ENCODE data around the gene NPHP4.

NPHP4 gene

DNA sequence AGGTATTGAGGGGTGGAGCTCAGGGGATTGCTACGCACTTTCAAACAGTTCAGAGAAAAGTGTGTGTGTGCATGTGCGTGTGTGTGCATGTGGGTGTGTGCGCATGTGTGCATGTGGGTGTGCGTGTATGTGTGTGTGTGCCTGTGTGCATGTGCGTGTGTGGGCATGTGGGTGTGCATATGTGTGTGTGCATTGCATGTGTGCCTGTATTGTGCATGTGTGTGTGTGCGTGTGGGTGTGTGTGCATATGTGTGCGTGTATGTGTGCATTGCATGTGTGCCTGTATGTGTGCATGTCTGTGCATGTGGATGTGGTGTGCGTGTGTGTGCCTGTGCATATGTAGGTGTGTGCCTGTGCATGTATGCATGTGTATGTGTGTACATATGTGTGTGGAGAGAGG, 40.9 kb upstream of the NPHP4 start:
- H3K27me3 Mint-ChIP-seq (ENCODE audit: low read depth) = peaks cover 56% of the 10 kb centered on the region
- no peak overlapping the region for H3K4me3 Mint-ChIP-seq
- TF ChIP-seq, protein P1, sequence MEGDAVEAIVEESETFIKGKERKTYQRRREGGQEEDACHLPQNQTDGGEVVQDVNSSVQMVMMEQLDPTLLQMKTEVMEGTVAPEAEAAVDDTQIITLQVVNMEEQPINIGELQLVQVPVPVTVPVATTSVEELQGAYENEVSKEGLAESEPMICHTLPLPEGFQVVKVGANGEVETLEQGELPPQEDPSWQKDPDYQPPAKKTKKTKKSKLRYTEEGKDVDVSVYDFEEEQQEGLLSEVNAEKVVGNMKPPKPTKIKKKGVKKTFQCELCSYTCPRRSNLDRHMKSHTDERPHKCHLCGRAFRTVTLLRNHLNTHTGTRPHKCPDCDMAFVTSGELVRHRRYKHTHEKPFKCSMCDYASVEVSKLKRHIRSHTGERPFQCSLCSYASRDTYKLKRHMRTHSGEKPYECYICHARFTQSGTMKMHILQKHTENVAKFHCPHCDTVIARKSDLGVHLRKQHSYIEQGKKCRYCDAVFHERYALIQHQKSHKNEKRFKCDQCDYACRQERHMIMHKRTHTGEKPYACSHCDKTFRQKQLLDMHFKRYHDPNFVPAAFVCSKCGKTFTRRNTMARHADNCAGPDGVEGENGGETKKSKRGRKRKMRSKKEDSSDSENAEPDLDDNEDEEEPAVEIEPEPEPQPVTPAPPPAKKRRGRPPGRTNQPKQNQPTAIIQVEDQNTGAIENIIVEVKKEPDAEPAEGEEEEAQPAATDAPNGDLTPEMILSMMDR (IDR thresholded peaks at IDR 0.05; ENCODE audit: unreplicated experiment in 3 of 3) = no peak
- H3K36me3 Mint-ChIP-seq (ENCODE audit: low read depth) = no peaks in the 10 kb centered on the region
- no peaks in the 10 kb centered on the region for H3K9me3 Mint-ChIP-seq
- no peak overlapping the region for H3K27ac Mint-ChIP-seq
- H3K4me1 Mint-ChIP-seq = no peaks in the 10 kb centered on the region

DNA sequence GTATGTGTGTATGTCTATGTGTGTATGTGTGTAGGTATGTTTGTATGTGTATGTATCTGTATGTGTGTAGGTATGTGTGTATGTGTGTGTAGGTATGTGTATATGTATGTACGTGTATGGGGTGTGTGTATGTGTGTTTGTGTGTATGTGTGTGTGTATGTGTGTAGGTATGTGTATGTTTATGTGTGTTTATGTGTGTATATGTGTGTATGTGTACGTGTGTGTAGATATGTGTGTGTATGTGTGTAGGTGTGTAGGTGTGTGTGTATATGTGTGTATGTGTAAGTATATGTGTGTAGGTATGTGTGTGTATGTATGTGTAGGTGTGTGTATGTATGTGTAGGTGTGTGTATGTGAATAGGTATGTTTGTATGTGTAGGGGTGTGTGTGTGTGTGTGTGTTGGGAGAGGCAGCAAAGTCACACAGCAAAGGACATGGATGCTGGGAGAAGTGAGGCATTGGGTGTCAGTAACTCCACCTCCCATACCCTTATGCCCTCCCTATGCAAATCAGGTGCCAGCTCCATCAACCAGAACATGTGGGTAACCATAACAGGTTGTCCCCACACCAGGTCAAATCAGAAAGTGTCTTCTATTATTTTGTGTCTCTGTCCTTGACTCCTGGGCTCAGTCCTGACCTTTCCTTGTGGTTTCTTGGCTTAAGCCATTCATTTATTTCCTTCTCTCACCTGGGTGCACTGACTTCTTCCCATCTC, 38.5 kb upstream of the NPHP4 start:
- no peaks in the 10 kb centered on the region for H3K4me1 Mint-ChIP-seq
- TF ChIP-seq, protein P1 (IDR thresholded peaks at IDR 0.05; ENCODE audit: unreplicated experiment in 3 of 3) = no peak
- no peak overlapping the region for H3K4me3 Mint-ChIP-seq
- H3K27me3 Mint-ChIP-seq (ENCODE audit: low read depth) = peaks cover 49% of the 10 kb centered on the region
- no peaks in the 10 kb centered on the region for H3K9me3 Mint-ChIP-seq
- H3K36me3 Mint-ChIP-seq (ENCODE audit: low read depth) = no peaks in the 10 kb centered on the region
- H3K27ac Mint-ChIP-seq = no peak overlapping the region

DNA sequence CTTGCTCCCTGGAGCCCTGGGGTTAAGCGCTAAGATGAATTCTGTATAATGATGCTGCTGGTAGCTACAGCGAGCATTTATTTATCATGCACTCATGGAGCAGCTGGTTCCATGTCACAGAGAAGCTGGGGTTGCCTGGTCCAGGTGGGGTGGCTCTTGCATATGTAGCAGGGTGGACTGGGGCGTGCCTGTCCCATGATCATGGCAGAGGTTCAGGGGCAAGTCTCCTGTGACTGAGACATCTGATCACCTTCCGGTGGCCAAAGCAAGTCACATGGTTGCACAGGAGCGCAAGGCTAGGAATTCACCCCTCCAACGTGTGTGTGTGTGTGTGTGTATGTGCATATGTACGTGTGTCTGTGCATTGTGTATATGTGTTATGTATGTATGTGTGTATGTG, 37.9 kb upstream of the NPHP4 start:
- H3K36me3 Mint-ChIP-seq (ENCODE audit: low read depth) = no peaks in the 10 kb centered on the region
- no peak overlapping the region for H3K27ac Mint-ChIP-seq
- no peaks in the 10 kb centered on the region for H3K4me1 Mint-ChIP-seq
- no peak overlapping the region for H3K4me3 Mint-ChIP-seq
- H3K27me3 Mint-ChIP-seq (ENCODE audit: low read depth) = peaks cover 45% of the 10 kb centered on the region
- TF ChIP-seq, protein P1 (IDR thresholded peaks at IDR 0.05; ENCODE audit: unreplicated experiment in 3 of 3) = no peak
- no peaks in the 10 kb centered on the region for H3K9me3 Mint-ChIP-seq

DNA sequence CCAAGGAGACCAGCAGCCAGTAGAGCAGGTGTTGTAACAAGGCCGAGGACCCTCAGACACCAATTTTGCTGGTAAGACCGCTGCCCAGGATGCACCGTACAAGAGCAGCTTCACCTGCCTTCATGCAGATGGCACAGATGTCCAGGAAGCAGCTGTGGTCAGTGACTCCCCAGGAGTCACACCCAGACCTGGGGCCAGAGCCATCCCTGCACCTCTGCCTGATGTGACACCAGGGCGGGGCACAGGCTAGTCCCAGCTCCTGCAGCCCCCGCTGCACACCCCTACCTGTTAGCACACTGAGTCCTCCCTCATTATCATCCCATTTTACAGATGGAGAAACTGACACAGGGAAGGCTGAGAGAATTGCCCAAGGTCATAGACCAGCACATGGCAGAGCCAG, 37.1 kb upstream of the NPHP4 start:
- Mint-ChIP-seq H3K27me3 (ENCODE audit: low read depth) (peaks cover 44% of the 10 kb centered on the region), H3K27ac (no peak overlapping the region), H3K4me1 (no peaks in the 10 kb centered on the region), H3K36me3 (ENCODE audit: low read depth) (no peaks in the 10 kb centered on the region), H3K9me3 (no peaks in the 10 kb centered on the region), H3K4me3 (no peak overlapping the region)
- TF ChIP-seq, protein P1 (IDR thresholded peaks at IDR 0.05; ENCODE audit: unreplicated experiment in 3 of 3) = no peak

DNA sequence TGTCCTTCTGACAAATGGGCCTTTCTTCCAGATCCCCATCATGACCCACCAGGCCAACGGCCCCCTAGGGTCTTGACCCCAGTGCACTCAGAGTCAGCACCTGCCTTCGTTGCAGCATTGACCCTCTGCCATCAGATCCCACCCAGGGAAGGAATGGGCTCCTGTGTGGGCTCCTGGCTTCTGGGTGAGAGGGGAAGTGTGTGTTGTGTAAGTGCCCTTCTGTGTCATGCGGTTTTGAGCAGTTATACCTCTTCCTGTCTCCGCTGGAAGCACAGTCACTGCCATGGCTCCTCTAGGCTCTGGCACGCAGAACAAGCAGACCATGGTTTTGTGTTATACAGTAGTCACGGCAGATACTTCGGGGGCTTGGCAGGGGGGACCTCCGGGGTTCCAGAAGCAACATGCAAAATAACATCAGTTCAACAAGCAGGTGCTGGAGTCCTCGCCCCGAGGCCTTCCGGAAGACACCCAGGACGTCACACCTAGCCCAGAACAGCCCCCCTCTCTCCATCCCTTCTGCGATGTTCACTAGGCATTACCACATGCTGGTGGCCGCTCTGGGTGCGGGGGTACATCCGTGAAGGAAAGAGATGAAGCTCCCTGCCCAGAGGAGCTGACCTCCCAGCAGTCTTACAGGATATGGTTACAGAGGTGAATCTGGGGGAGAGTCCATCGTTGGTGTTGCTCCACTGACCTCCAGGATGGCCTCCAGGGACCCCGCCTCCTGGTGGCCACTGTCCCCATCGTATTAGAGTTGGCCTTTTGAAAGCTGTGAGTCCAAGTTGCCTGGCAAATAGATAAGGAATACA, 36.0 kb upstream of the NPHP4 start:
- Mint-ChIP-seq H3K36me3 (ENCODE audit: low read depth) (no peaks in the 10 kb centered on the region), H3K27ac (no peak overlapping the region), H3K4me3 (no peak overlapping the region), H3K9me3 (no peaks in the 10 kb centered on the region), H3K27me3 (ENCODE audit: low read depth) (peaks cover 39% of the 10 kb centered on the region), H3K4me1 (no peaks in the 10 kb centered on the region)
- TF ChIP-seq, protein P1 (IDR thresholded peaks at IDR 0.05; ENCODE audit: unreplicated experiment in 3 of 3) = no peak

All from nephron (organoid).